Immature natural killer cell (primary cell): ENCODE results near the gene DUS4L. TPM values are rescaled to one million over a fixed set of nuclear protein-coding genes. Genes with fewer than 3 reads are reported as not detected.
"Not testable (repeated sequence)": the region's sequence is repeated elsewhere in the genome, so short reads cannot be mapped to it uniquely, and the experiment has no call there.

Experiments used
- DNase-seq, 3 donors: peaks; one replicate each; pipeline ENCODE4 v3.0.0; 2022; ENCODE audit warnings: mixed read lengths in 1 of 3
- H3K27ac Mint-ChIP-seq, 6 donors: one replicate each; pipeline ENCODE4 v1.8.0; 2020; ENCODE audit warnings: mixed read lengths in 6 of 6, mild to moderate bottlenecking in 5 of 6, inconsistent platforms in 4 of 6, moderate library complexity in 3 of 6
- H3K27me3 Mint-ChIP-seq, 3 donors: one replicate each; pipeline ENCODE4 v1.8.0; 2020 to 2021; ENCODE audit warnings: low read depth in 3 of 3, mild to moderate bottlenecking in 3 of 3, mixed read lengths in 3 of 3, moderate library complexity in 3 of 3, inconsistent platforms in 1 of 3
- H3K36me3 Mint-ChIP-seq, 3 donors: one replicate each; pipeline ENCODE4 v1.8.0; 2020; ENCODE audit warnings: mixed read lengths in 3 of 3, inconsistent platforms in 2 of 3, mild to moderate bottlenecking in 2 of 3
- H3K4me1 Mint-ChIP-seq, 2 donors: one replicate each; pipeline ENCODE4 v1.8.0; 2020; ENCODE audit warnings: inconsistent platforms in 2 of 2, mild to moderate bottlenecking in 2 of 2, mixed read lengths in 2 of 2, moderate library complexity in 1 of 2
- H3K4me3 Mint-ChIP-seq, 5 donors: one replicate each; pipeline ENCODE4 v1.8.0; 2020; ENCODE audit warnings: mild to moderate bottlenecking in 5 of 5, mixed read lengths in 5 of 5, inconsistent platforms in 3 of 5, moderate library complexity in 3 of 5
- H3K9me3 Mint-ChIP-seq, 6 donors: one replicate each; pipeline ENCODE4 v1.8.0; 2020; ENCODE audit warnings: mild to moderate bottlenecking in 6 of 6, mixed read lengths in 6 of 6, inconsistent platforms in 4 of 6, moderate library complexity in 3 of 6
- polyA plus RNA-seq, 3 donors: library from polyadenylated mRNA; unstranded; fragments of 300-500 nt; fragmentation: Illumina TruSeq; gene quantifications; one replicate each; pipeline ENCODE4 v1.2.3, GENCODE V29; 2021

The DUS4L gene
- 1 to 10 TPM; 3.7 to 7.3 (median 4.1) TPM for polyA plus RNA-seq

- peaks cover 41 to 57% of the 10 kb centered on the region in 2 donors for H3K4me1 Mint-ChIP-seq
- H3K36me3 Mint-ChIP-seq: peaks cover 0 to 7% (median 4%) of the 10 kb centered on the region in 3 donors
- H3K4me3 Mint-ChIP-seq: peak within 1 kb of the TSS; percentile 79 to 96 (median 85)
- no peaks in the 10 kb centered on the region for H3K9me3 Mint-ChIP-seq
- peaks cover 0 to 2% (median 0%) of the 10 kb centered on the region in 3 donors for H3K27me3 Mint-ChIP-seq
- peak; percentile 83 to 86 (median 84) for DNase-seq
- H3K27ac Mint-ChIP-seq: peak within 1 kb of the TSS; percentile 89 to 94 (median 91)
Observed at GRCh38 chr7:107563775-107564552, at the start of gene DUS4L, which contains the start of gene COG5. TSS of gene DUS4L (plus strand) at chr7:107563971. CDS start at chr7:107567071, 3,100 bp downstream. TSS of gene COG5 (minus strand) at chr7:107563920. CDS start at chr7:107563896, 24 bp downstream.

GRCh38 chr7:107526672-107527071 lies 37.1 kb upstream of the DUS4L start:
- no peaks in the 10 kb centered on the region for H3K9me3 Mint-ChIP-seq
- H3K27ac Mint-ChIP-seq: peak overlapping the region in 1 of 6 donors; percentile 23

GRCh38 chr7:107527196-107527595 lies 36.6 kb upstream of the DUS4L start:
- Mint-ChIP-seq H3K36me3 (peaks cover 11 to 30% (median 12%) of the 10 kb centered on the region in 3 donors), H3K27ac (peak overlapping the region in 1 of 6 donors; percentile 28), H3K9me3 (no peaks in the 10 kb centered on the region), H3K27me3 (no peaks in the 10 kb centered on the region), H3K4me3 (no peak overlapping the region), H3K4me1 (peaks cover 2 to 39% of the 10 kb centered on the region in 2 donors)
- no peak for DNase-seq

More at GRCh38 chr7:107526672-107527071, 37.1 kb upstream of the DUS4L start:
- H3K27me3 Mint-ChIP-seq: no peaks in the 10 kb centered on the region
- H3K36me3 Mint-ChIP-seq: peaks cover 14 to 34% (median 16%) of the 10 kb centered on the region in 3 donors
- H3K4me3 Mint-ChIP-seq: no peak overlapping the region
- no peak for DNase-seq
- peaks cover 5 to 43% of the 10 kb centered on the region in 2 donors for H3K4me1 Mint-ChIP-seq

- Mint-ChIP-seq H3K9me3 (no peaks in the 10 kb centered on the region), H3K27me3 (no peaks in the 10 kb centered on the region), H3K4me3 (no peak overlapping the region), H3K4me1 (peaks cover 8 to 39% of the 10 kb centered on the region in 2 donors), H3K27ac (no peak overlapping the region), H3K36me3 (peaks cover 12 to 22% (median 12%) of the 10 kb centered on the region in 3 donors)
- DNase-seq: no peak
Observed at GRCh38 chr7:107528461-107528860, 35.3 kb upstream of the DUS4L start.

- no peak for DNase-seq
- Mint-ChIP-seq H3K9me3 (peaks cover 0 to 5% (median 0%) of the 10 kb centered on the region in 6 donors), H3K4me1 (peaks cover 25 to 62% of the 10 kb centered on the region in 2 donors), H3K36me3 (peaks cover 12 to 33% (median 25%) of the 10 kb centered on the region in 3 donors), H3K4me3 (no peak overlapping the region), H3K27ac (no peak overlapping the region), H3K27me3 (no peaks in the 10 kb centered on the region)
Observed at GRCh38 chr7:107530751-107531150, 33.0 kb upstream of the DUS4L start.

GRCh38 chr7:107534139-107534538 lies 29.6 kb upstream of the DUS4L start:
- Mint-ChIP-seq H3K27ac (peak overlapping the region in 1 of 6 donors; percentile 8), H3K4me1 (peaks cover 25 to 68% of the 10 kb centered on the region in 2 donors), H3K36me3 (peaks cover 10 to 54% (median 36%) of the 10 kb centered on the region in 3 donors), H3K4me3 (no peak overlapping the region), H3K9me3 (peaks cover 0 to 5% (median 0%) of the 10 kb centered on the region in 6 donors), H3K27me3 (no peaks in the 10 kb centered on the region)
- no peak for DNase-seq

- H3K9me3 Mint-ChIP-seq, H3K27me3 Mint-ChIP-seq, H3K4me3 Mint-ChIP-seq, H3K27ac Mint-ChIP-seq, DNase-seq: not testable (repeated sequence)
- peaks cover 25 to 63% of the 10 kb centered on the region in 2 donors for H3K4me1 Mint-ChIP-seq
- peaks cover 13 to 55% (median 43%) of the 10 kb centered on the region in 3 donors for H3K36me3 Mint-ChIP-seq
Observed at GRCh38 chr7:107537228-107537627, 26.5 kb upstream of the DUS4L start.

GRCh38 chr7:107538001-107538400 lies 25.8 kb upstream of the DUS4L start:
- peaks cover 13 to 53% (median 49%) of the 10 kb centered on the region in 3 donors for H3K36me3 Mint-ChIP-seq
- H3K9me3 Mint-ChIP-seq: peaks cover 0 to 6% (median 0%) of the 10 kb centered on the region in 6 donors
- no peak overlapping the region for H3K27ac Mint-ChIP-seq
- H3K4me3 Mint-ChIP-seq: no peak overlapping the region
- H3K27me3 Mint-ChIP-seq: no peaks in the 10 kb centered on the region
- H3K4me1 Mint-ChIP-seq: peaks cover 22 to 65% of the 10 kb centered on the region in 2 donors
- no peak for DNase-seq

GRCh38 chr7:107543338-107543993 lies 20.3 kb upstream of the DUS4L start:
- H3K9me3 Mint-ChIP-seq: peaks cover 6 to 19% (median 15%) of the 10 kb centered on the region in 6 donors
- H3K4me1 Mint-ChIP-seq: peaks cover 0 to 36% of the 10 kb centered on the region in 2 donors
- H3K36me3 Mint-ChIP-seq: peaks cover 42 to 61% (median 46%) of the 10 kb centered on the region in 3 donors
- DNase-seq: no peak
- H3K27ac Mint-ChIP-seq: no peak overlapping the region
- H3K4me3 Mint-ChIP-seq: no peak overlapping the region
- H3K27me3 Mint-ChIP-seq: peaks cover 0 to 2% (median 1%) of the 10 kb centered on the region in 3 donors

GRCh38 chr7:107544848-107545591 lies 18.8 kb upstream of the DUS4L start:
- Mint-ChIP-seq H3K27ac (peak overlapping the region in 1 of 6 donors; percentile 50), H3K9me3 (peaks cover 6 to 19% (median 15%) of the 10 kb centered on the region in 6 donors), H3K36me3 (peaks cover 41 to 51% (median 42%) of the 10 kb centered on the region in 3 donors), H3K4me1 (peaks cover 1 to 38% of the 10 kb centered on the region in 2 donors), H3K27me3 (peaks cover 0 to 2% (median 1%) of the 10 kb centered on the region in 3 donors), H3K4me3 (no peak overlapping the region)
- DNase-seq: no peak

- Mint-ChIP-seq H3K36me3 (peaks cover 25 to 31% (median 26%) of the 10 kb centered on the region in 3 donors), H3K4me3 (no peak overlapping the region), H3K9me3 (no peaks in the 10 kb centered on the region), H3K4me1 (peaks cover 7 to 51% of the 10 kb centered on the region in 2 donors), H3K27me3 (peaks cover 0 to 2% (median 0%) of the 10 kb centered on the region in 3 donors), H3K27ac (no peak overlapping the region)
- no peak for DNase-seq
Observed at GRCh38 chr7:107551936-107552335, 11.8 kb upstream of the DUS4L start.

- Mint-ChIP-seq H3K4me1 (peaks cover 15 to 56% of the 10 kb centered on the region in 2 donors), H3K27me3 (peaks cover 0 to 2% (median 0%) of the 10 kb centered on the region in 3 donors), H3K4me3 (no peak overlapping the region), H3K27ac (no peak overlapping the region), H3K36me3 (peaks cover 5 to 20% (median 9%) of the 10 kb centered on the region in 3 donors), H3K9me3 (no peaks in the 10 kb centered on the region)
- no peak for DNase-seq
Observed at GRCh38 chr7:107555893-107556292, 7.9 kb upstream of the DUS4L start.

- peak overlapping the region in 3 of 6 donors; percentile 23 to 95 (median 50) for H3K27ac Mint-ChIP-seq
- peaks cover 0 to 2% (median 0%) of the 10 kb centered on the region in 3 donors for H3K27me3 Mint-ChIP-seq
- H3K36me3 Mint-ChIP-seq: peaks cover 0 to 12% (median 4%) of the 10 kb centered on the region in 3 donors
- H3K9me3 Mint-ChIP-seq: no peaks in the 10 kb centered on the region
- H3K4me1 Mint-ChIP-seq: peaks cover 38 to 65% of the 10 kb centered on the region in 2 donors
- H3K4me3 Mint-ChIP-seq: peak overlapping the region in 1 of 5 donors; percentile 41
- DNase-seq: no peak
Observed at GRCh38 chr7:107559864-107560263, 3.9 kb upstream of the DUS4L start.
